ENCODE data around the gene OSBPL10.

Gene OSBPL10

GRCh38 chr3:31667582-31667981 lies 313.5 kb downstream of the OSBPL10 start:
- no peak overlapping the region for H3K27ac ChIP-seq
- no peak overlapping the region for H3K4me3 ChIP-seq

GRCh38 chr3:31664031-31664430 lies 317.0 kb downstream of the OSBPL10 start:
- H3K27ac ChIP-seq, result no peak overlapping the region

GRCh38 chr3:31661993-31662670 lies 318.9 kb downstream of the OSBPL10 start:
- no peak overlapping the region for H3K4me3 ChIP-seq

More at GRCh38 chr3:31664031-31664430, 317.0 kb downstream of the OSBPL10 start:
- no peak overlapping the region for H3K4me3 ChIP-seq

GRCh38 chr3:31661286-31661685 lies 319.8 kb downstream of the OSBPL10 start:
- H3K27ac ChIP-seq, result no peak overlapping the region
- no peak overlapping the region for H3K4me3 ChIP-seq

More at GRCh38 chr3:31661993-31662670, 318.9 kb downstream of the OSBPL10 start:
- no peak overlapping the region for H3K27ac ChIP-seq

GRCh38 chr3:31659246-31659645 lies 321.8 kb downstream of the OSBPL10 start:
- no peak overlapping the region for H3K4me3 ChIP-seq
- no peak overlapping the region for H3K27ac ChIP-seq

- Histone ChIP-seq H3K4me3 (no peak overlapping the region), H3K27ac (no peak overlapping the region)
Measured at GRCh38 chr3:31654998-31655397, 326.1 kb downstream of the OSBPL10 start.

GRCh38 chr3:31653464-31653863 lies 327.6 kb downstream of the OSBPL10 start:
- no peak overlapping the region for H3K4me3 ChIP-seq

GRCh38 chr3:31652296-31652695 lies 328.8 kb downstream of the OSBPL10 start:
- H3K27ac ChIP-seq, result no peak overlapping the region
- H3K4me3 ChIP-seq, result no peak overlapping the region

More at GRCh38 chr3:31653464-31653863, 327.6 kb downstream of the OSBPL10 start:
- H3K27ac ChIP-seq, result no peak overlapping the region

GRCh38 chr3:31648286-31648968 lies 332.6 kb downstream of the OSBPL10 start:
- Histone ChIP-seq H3K4me3 (no peak overlapping the region), H3K27ac (no peak overlapping the region)

GRCh38 chr3:31645256-31645655 lies 335.8 kb downstream of the OSBPL10 start:
- Histone ChIP-seq H3K27ac (no peak overlapping the region), H3K4me3 (no peak overlapping the region)

- H3K27ac ChIP-seq, result no peak overlapping the region
- no peak overlapping the region for H3K4me3 ChIP-seq
Measured at GRCh38 chr3:31639828-31640227, 341.2 kb downstream of the OSBPL10 start.

GRCh38 chr3:31636694-31637442 lies 344.2 kb downstream of the OSBPL10 start:
- H3K27ac ChIP-seq, result peak overlapping the region in 5 of 21 experiments; percentile 1 to 40 (median 1)
- no peak overlapping the region for H3K4me3 ChIP-seq

GRCh38 chr3:31636049-31636448 lies 345.0 kb downstream of the OSBPL10 start:
- Histone ChIP-seq H3K4me3 (no peak overlapping the region), H3K27ac (peak overlapping the region in 4 of 21 experiments; percentile 1 to 39 (median 17))

- Histone ChIP-seq H3K27ac (peak overlapping the region in 4 of 21 experiments; percentile 1 to 39 (median 24)), H3K4me3 (no peak overlapping the region)
Measured at GRCh38 chr3:31635545-31635944, 345.5 kb downstream of the OSBPL10 start.

- no peak overlapping the region for H3K4me3 ChIP-seq
- H3K27ac ChIP-seq, result peak overlapping the region in 1 of 21 experiments; percentile 33
Measured at GRCh38 chr3:31634476-31634875, 346.6 kb downstream of the OSBPL10 start.

- no peak overlapping the region for H3K27ac ChIP-seq
- no peak overlapping the region for H3K4me3 ChIP-seq
Measured at GRCh38 chr3:31629054-31629453, 352.0 kb downstream of the OSBPL10 start.

- Histone ChIP-seq H3K4me3 (no peak overlapping the region), H3K27ac (no peak overlapping the region)
Measured at GRCh38 chr3:31625358-31625757, 355.7 kb downstream of the OSBPL10 start.

GRCh38 chr3:31624083-31624709 lies 356.9 kb downstream of the OSBPL10 start:
- no peak overlapping the region for H3K4me3 ChIP-seq

GRCh38 chr3:31622636-31623288 lies 358.3 kb downstream of the OSBPL10 start:
- H3K4me3 ChIP-seq, result no peak overlapping the region

More at GRCh38 chr3:31624083-31624709, 356.9 kb downstream of the OSBPL10 start:
- H3K27ac ChIP-seq, result no peak overlapping the region

More at GRCh38 chr3:31622636-31623288, 358.3 kb downstream of the OSBPL10 start:
- H3K27ac ChIP-seq, result no peak overlapping the region
